MM.1S (cell line): ENCODE results near the gene ANKRD52.

Source experiments
- DNase-seq: peaks from one replicate; pipeline ENCODE4 v3.0.0-alpha.2; 2015
- H2AFZ ChIP-seq: fragments of 300-600 bp; sonication (generic); 2 replicates; pipeline ENCODE4 v1.6.0; 2016; ENCODE audit warnings: antibody characterized with exemption, low read length
- H3F3A ChIP-seq: fragments of 300-600 bp; sonication (generic); 2 replicates; pipeline ENCODE4 v1.6.1; 2016; ENCODE audit warnings: mild to moderate bottlenecking, antibody characterized with exemption, low read length, moderate library complexity, mixed read lengths; ENCODE audit not compliant: insufficient read depth
- H3K27ac ChIP-seq: fragments of 300-600 bp; sonication (generic); 2 replicates; pipeline ENCODE4 v1.5.1; 2016; ENCODE audit warnings: mild to moderate bottlenecking, low read length
- H3K27me3 ChIP-seq: fragments of 300-600 bp; sonication (generic); replicated peaks from 2 replicates; pipeline ENCODE4 v1.6.0; 2016; ENCODE audit warnings: low read length; ENCODE audit not compliant: insufficient read depth
- H3K36me3 ChIP-seq: fragments of 300-600 bp; sonication (generic); replicated peaks from 2 replicates; pipeline ENCODE4 v1.6.1; 2016; ENCODE audit warnings: mild to moderate bottlenecking, low read length, mixed read lengths; ENCODE audit not compliant: insufficient read depth
- H3K4me1 ChIP-seq: fragments of 300-600 bp; sonication (generic); 2 replicates; pipeline ENCODE4 v1.6.1; 2016; ENCODE audit warnings: low read length, mixed read lengths
- H3K4me2 ChIP-seq: fragments of 300-600 bp; sonication (generic); 2 replicates; pipeline ENCODE4 v1.6.0; 2016; ENCODE audit warnings: low read depth, low read length
- H3K4me3 ChIP-seq: fragments of 300-600 bp; sonication (generic); 2 replicates; pipeline ENCODE4 v1.5.1; 2016; ENCODE audit warnings: low read length, mixed read lengths
- H3K79me2 ChIP-seq: fragments of 300-600 bp; sonication (generic); 2 replicates; pipeline ENCODE4 v1.6.1; 2016; ENCODE audit warnings: mixed run types, low read length, mixed read lengths
- H3K9ac ChIP-seq: fragments of 300-600 bp; sonication (generic); 2 replicates; pipeline ENCODE4 v1.6.1; 2016; ENCODE audit warnings: low read length, mixed read lengths
- H3K9me2 ChIP-seq: fragments of 300-600 bp; sonication (generic); replicated peaks from 2 replicates; pipeline ENCODE4 v1.6.1; 2016; ENCODE audit warnings: mild to moderate bottlenecking, low read length, mixed read lengths; ENCODE audit not compliant: insufficient read depth
- H3K9me3 ChIP-seq: fragments of 300-600 bp; sonication (generic); replicated peaks from 2 replicates; pipeline ENCODE4 v1.6.1; 2016; ENCODE audit warnings: mild to moderate bottlenecking, low read length, mixed read lengths; ENCODE audit not compliant: insufficient read depth
- H4K20me1 ChIP-seq: fragments of 300-600 bp; sonication (generic); 2 replicates; pipeline ENCODE4 v1.6.1; 2016; ENCODE audit warnings: mild to moderate bottlenecking, low read length, moderate library complexity, mixed read lengths; ENCODE audit not compliant: insufficient read depth
- EZH2 ChIP-seq: fragments of 300-600 bp; sonication (generic); optimal IDR thresholded peaks from 2 replicates; pipeline ENCODE3; 2017; ENCODE audit warnings: low read depth, mild to moderate bottlenecking, antibody characterized with exemption, low read length, mixed read lengths
- EZH2phosphoT487 ChIP-seq: fragments of 300-600 bp; sonication (generic); IDR thresholded peaks from 2 replicates; pipeline ENCODE4 v1.6.1; 2018; ENCODE audit warnings: antibody characterized with exemption, low read length
- TF ChIP-seq, protein P1 (sequence below): fragments of 300-600 bp; sonication (generic); IDR thresholded peaks from 2 replicates; pipeline ENCODE4 v1.5.1; 2016; ENCODE audit warnings: antibody characterized with exemption, low read length, mixed read lengths

ANKRD52 gene

DNA sequence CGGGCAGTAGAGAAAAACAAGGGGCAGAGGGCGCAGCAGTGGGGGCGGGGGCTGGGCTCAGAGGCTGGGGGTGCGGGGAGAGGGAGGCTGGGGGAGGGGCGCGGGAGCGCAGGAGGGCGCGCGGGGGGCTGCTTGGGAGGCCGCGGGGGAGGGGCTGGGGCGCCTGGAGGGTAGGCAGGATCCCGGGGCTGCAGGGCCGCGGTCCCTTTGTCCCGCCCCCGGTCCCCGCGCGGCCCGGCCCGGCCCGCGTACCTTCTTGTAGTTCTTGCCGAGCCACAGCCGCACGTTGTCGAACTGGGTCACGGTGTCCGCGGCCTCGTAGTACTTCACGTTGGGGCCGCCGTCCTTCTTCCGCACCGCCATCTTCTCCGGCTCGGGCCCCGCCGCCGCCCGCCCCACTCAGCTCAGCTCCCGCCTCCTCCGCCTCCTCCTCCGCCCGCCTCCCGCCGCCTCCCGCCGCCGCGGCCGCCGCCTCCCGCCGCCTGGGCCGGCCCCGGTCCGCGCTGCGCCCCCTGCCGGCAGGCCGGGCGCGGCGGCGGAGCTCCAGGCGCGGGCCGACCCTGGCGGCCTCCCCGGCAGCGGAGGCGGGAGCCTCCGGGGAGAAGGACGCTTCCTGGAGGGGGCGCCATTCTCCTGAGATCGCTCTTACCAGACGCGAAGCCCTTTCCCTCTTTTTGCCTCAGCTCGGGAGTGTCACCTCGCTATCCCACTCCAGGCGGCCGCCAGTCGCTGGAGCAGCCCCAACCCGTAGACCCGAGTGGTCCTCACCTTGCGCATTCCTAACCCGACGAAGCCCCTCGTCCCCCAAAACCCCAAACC, 68.9 kb downstream of the ANKRD52 start, which contains the start of gene SMARCC2:
TSS of gene SMARCC2 (minus strand) at position 385 of the 819 bp plus-strand sequence. CDS start at position 363, 22 bp downstream.
- Histone ChIP-seq H3K27ac (peak within 1 kb of the TSS; percentile 77), H3K27me3 (no peaks in the 10 kb centered on the region), H4K20me1 (no peaks in the 10 kb centered on the region), H3K9me3 (no peaks in the 10 kb centered on the region), H3K9ac (peak within 1 kb of the TSS; percentile 79), H3K4me3 (peak within 1 kb of the TSS; percentile 92), H3K36me3 (0 out of 2 replicates have a peak, but pooled peaks cover 7% of the 10 kb centered on the region), H2AFZ (peak within 1 kb of the TSS; percentile 100), H3K9me2 (no peaks in the 10 kb centered on the region), H3K4me2 (peak within 1 kb of the TSS; percentile 96), H3K79me2 (peaks cover 40% of the 10 kb centered on the region), H3F3A (peaks cover 14% of the 10 kb centered on the region), H3K4me1 (peaks cover 27% of the 10 kb centered on the region)
- TF ChIP-seq, protein P1, sequence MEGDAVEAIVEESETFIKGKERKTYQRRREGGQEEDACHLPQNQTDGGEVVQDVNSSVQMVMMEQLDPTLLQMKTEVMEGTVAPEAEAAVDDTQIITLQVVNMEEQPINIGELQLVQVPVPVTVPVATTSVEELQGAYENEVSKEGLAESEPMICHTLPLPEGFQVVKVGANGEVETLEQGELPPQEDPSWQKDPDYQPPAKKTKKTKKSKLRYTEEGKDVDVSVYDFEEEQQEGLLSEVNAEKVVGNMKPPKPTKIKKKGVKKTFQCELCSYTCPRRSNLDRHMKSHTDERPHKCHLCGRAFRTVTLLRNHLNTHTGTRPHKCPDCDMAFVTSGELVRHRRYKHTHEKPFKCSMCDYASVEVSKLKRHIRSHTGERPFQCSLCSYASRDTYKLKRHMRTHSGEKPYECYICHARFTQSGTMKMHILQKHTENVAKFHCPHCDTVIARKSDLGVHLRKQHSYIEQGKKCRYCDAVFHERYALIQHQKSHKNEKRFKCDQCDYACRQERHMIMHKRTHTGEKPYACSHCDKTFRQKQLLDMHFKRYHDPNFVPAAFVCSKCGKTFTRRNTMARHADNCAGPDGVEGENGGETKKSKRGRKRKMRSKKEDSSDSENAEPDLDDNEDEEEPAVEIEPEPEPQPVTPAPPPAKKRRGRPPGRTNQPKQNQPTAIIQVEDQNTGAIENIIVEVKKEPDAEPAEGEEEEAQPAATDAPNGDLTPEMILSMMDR: peak; percentile 60
- TF ChIP-seq EZH2 (no peak), EZH2phosphoT487 (no peak)
- DNase-seq: peak; percentile 89

DNA sequence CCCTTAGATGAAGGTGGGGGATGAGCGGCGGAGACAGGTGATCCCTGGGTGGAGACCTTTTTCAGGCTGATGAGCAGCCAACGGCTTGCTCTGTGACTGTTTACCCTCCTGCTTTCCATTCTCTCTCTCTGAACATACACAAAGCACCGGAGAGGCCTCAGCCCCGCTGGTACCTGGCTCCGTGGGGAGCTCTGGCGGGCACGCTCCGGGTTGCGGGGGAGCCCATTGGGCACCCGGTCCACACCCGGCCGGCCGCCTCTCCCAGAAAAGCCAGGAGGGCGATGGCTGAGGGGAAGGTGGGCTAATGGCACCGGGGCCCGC, 69.4 kb downstream of the ANKRD52 start:
- no peaks in the 10 kb centered on the region for H4K20me1 ChIP-seq
- H3K79me2 ChIP-seq: peaks cover 44% of the 10 kb centered on the region
- TF ChIP-seq, protein P1: no peak
- TF ChIP-seq EZH2 (no peak), EZH2phosphoT487 (no peak)
- H2AFZ ChIP-seq: peak overlapping the region; percentile 74
- H3K9me3 ChIP-seq: no peaks in the 10 kb centered on the region
- peaks cover 27% of the 10 kb centered on the region for H3K4me1 ChIP-seq
- H3K4me2 ChIP-seq: peak overlapping the region; percentile 79
- H3K27me3 ChIP-seq: no peaks in the 10 kb centered on the region
- H3K9me2 ChIP-seq: no peaks in the 10 kb centered on the region
- peak overlapping the region; percentile 63 for H3K9ac ChIP-seq
- DNase-seq: no peak
- peak overlapping the region; percentile 91 for H3K4me3 ChIP-seq
- no peak overlapping the region for H3K27ac ChIP-seq
- H3K36me3 ChIP-seq: 0 out of 2 replicates have a peak, but pooled peaks cover 9% of the 10 kb centered on the region
- peaks cover 14% of the 10 kb centered on the region for H3F3A ChIP-seq

DNA sequence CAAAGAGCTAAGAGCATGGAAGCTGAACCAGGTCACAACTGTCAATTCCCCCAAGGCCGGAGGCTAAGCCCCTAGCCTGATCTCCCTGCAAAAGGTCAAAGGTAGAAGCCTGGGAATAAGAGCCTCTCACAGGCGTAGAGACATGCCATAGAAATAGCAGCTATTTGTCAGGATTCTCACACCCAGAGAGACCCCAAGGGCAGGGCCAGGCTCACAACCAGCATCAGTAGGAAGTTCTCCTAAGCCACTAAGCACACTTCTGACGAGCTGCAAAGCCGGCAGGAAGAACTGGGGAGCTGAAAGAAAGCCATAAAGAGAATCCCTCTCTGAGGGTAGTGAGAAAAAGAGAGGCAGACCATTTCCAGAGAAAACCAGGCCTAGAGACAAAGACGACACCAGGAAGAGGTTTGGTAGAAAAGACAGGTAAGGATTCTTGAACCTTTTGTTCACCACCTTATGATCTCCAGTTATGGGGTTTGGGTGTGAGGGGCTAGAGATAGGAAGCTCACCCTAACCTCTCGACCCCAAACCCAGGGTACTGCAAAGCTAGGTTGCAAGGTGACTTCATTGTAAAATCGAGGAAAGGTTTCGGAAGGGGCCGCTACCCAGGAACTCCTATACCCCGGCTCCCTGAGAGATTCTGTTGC, 69.9 kb downstream of the ANKRD52 start:
- H3K9me2 ChIP-seq: no peaks in the 10 kb centered on the region
- DNase-seq: no peak
- peaks cover 47% of the 10 kb centered on the region for H3K79me2 ChIP-seq
- H2AFZ ChIP-seq: no peak overlapping the region
- peaks cover 25% of the 10 kb centered on the region for H3K4me1 ChIP-seq
- H3K9ac ChIP-seq: peak overlapping the region; percentile 63
- H3K27me3 ChIP-seq: no peaks in the 10 kb centered on the region
- no peaks in the 10 kb centered on the region for H4K20me1 ChIP-seq
- H3F3A ChIP-seq: peaks cover 14% of the 10 kb centered on the region
- H3K4me2 ChIP-seq: peak overlapping the region; percentile 79
- 0 out of 2 replicates have a peak, but pooled peaks cover 11% of the 10 kb centered on the region for H3K36me3 ChIP-seq
- no peak overlapping the region for H3K27ac ChIP-seq
- H3K4me3 ChIP-seq: peak overlapping the region; percentile 91
- TF ChIP-seq EZH2phosphoT487: no peak
- no peak for TF ChIP-seq EZH2
- TF ChIP-seq, protein P1: no peak
- H3K9me3 ChIP-seq: no peaks in the 10 kb centered on the region
